Gastroesophageal sphincter (tissue), 4 donors: Measurements from ENCODE around the gene FAM117A. TPM values are rescaled to one million over a fixed set of nuclear protein-coding genes. Genes with fewer than 3 reads are reported as not detected.
A peak's percentile ranks its signal among the peaks of the same experiment; 100 is the strongest.

Experiments used
- ATAC-seq: fragments of 150-250 bp; one replicate; pipeline ENCODE4 v1.9.1; 2016; ENCODE audit warnings: mild to moderate bottlenecking, moderate library complexity
- H3K27ac ChIP-seq, 4 donors: fragments of 200-600 bp; sonication (generic) in 3 of 4; 1 replicate in 3 of 4; 2 replicates in 1 of 4; pipeline ENCODE4 v1.5.1; 2016 to 2019
- H3K27me3 ChIP-seq: fragments of 200-600 bp; sonication (generic); one replicate; pipeline ENCODE4 v1.5.1; 2019
- H3K36me3 ChIP-seq, 2 donors: fragments of 200-600 bp; sonication (generic); one replicate each; pipeline ENCODE4 v1.5.1; 2019; ENCODE audit warnings: control low read depth in 1 of 2
- H3K4me1 ChIP-seq, 3 donors: fragments of 200-600 bp; sonication (generic); 1 replicate in 2 of 3; 2 replicates in 1 of 3; pipeline ENCODE4 v1.5.1; 2016 to 2019; ENCODE audit warnings: control low read depth in 2 of 3
- H3K4me3 ChIP-seq, 2 donors: fragments of 200-600 bp; sonication (generic); one replicate each; pipeline ENCODE4 v1.5.1; 2019; ENCODE audit warnings: mild to moderate bottlenecking in 1 of 2, moderate library complexity in 1 of 2
- H3K9me3 ChIP-seq, 3 donors: fragments of 200-600 bp; sonication (generic); one replicate each; pipeline ENCODE4 v1.5.1; 2017 to 2019; ENCODE audit warnings: control low read depth in 2 of 3
- CTCF ChIP-seq, 4 experiments: fragments of 200-600 bp in 2 of 4; fragments of 450-650 bp in 2 of 4; sonication (generic) in 1 of 4; IDR thresholded peaks; one replicate each; pipeline ENCODE4 v1.5.1; 2017 to 2019; ENCODE audit warnings: antibody characterized with exemption in 4 of 4, mild to moderate bottlenecking in 2 of 4, moderate library complexity in 2 of 4
- EP300 ChIP-seq: sonication (generic); formaldehyde crosslinking; IDR thresholded peaks from one replicate; pipeline ENCODE4 v1.6.1; 2017; ENCODE audit warnings: antibody characterized with exemption, mild to moderate bottlenecking
- POLR2A ChIP-seq, 2 donors: fragments of 450-650 bp; IDR thresholded peaks; one replicate each; pipeline ENCODE4 v1.6.1; 2017; ENCODE audit warnings: antibody characterized with exemption in 2 of 2, mild to moderate bottlenecking in 2 of 2, moderate library complexity in 1 of 2
- POLR2AphosphoS5 ChIP-seq: sonication (generic); formaldehyde crosslinking; IDR thresholded peaks from one replicate; pipeline ENCODE4 v1.6.1; 2017; ENCODE audit warnings: antibody characterized with exemption
- WGBS, 2 donors: methylation state at CpG; one replicate each; pipeline ENCODE4 v1.1.5; 2018; ENCODE audit warnings: low coverage in 1 of 2; 5-methylcytosine and 5-hydroxymethylcytosine counted together
- total RNA-seq, 4 donors: library from RNA; depleted of rRNA; stranded (reverse); fragments of >200 nt; gene quantifications; one replicate each; pipeline ENCODE4 v1.1.0, GENCODE V29; 2016

The FAM117A gene
- total RNA-seq, 4 donors from 2014 or later = 12.4 to 39.5 (median 19.8) TPM

GRCh38 chr17:49722066-49722465 is 41.9 kb downstream of the FAM117A start:
- Histone ChIP-seq H3K4me3 (no peak overlapping the region), H3K4me1 (peaks cover 5 to 69% (median 23%) of the 10 kb centered on the region in 3 donors), H3K27me3 (no peaks in the 10 kb centered on the region), H3K36me3 (peaks cover 0 to 55% of the 10 kb centered on the region in 2 donors), H3K27ac (peak overlapping the region in 3 of 4 donors; percentile 75 to 86 (median 80)), H3K9me3 (no peaks in the 10 kb centered on the region)
- ATAC-seq = no peak
- TF ChIP-seq POLR2AphosphoS5 (no peak), EP300 (no peak)
- WGBS, 2 donors = 92% methylated on average over 2 of the region's 3 CpGs; no CpG with 5 or more reads in 1 of the 2 donors

- Histone ChIP-seq H3K27ac (peak overlapping the region in 3 of 4 donors; percentile 61 to 75 (median 69)), H3K4me3 (no peak overlapping the region), H3K36me3 (peaks cover 0 to 89% of the 10 kb centered on the region in 2 donors), H3K4me1 (peaks cover 0 to 58% (median 4%) of the 10 kb centered on the region in 3 donors), H3K9me3 (no peaks in the 10 kb centered on the region), H3K27me3 (no peaks in the 10 kb centered on the region)
- TF ChIP-seq POLR2A (IDR thresholded peaks at IDR 0.05) (no peak), CTCF (IDR thresholded peaks at IDR 0.05) (no peak), EP300 (no peak), POLR2AphosphoS5 (no peak)
- no peak for ATAC-seq
- WGBS, 2 donors = 40 to 72% methylated on average over 1 to 8 of the region's 10 CpGs
Observed at GRCh38 chr17:49717371-49717861, 46.5 kb downstream of the FAM117A start.

GRCh38 chr17:49716668-49717364 is 47.1 kb downstream of the FAM117A start:
- no peaks in the 10 kb centered on the region for H3K9me3 ChIP-seq
- no peak overlapping the region for H3K4me3 ChIP-seq
- WGBS, 2 donors = 47 to 54% methylated on average over 1 of the region's 1 CpG
- no peak for ATAC-seq
- peaks cover 0 to 52% (median 0%) of the 10 kb centered on the region in 3 donors for H3K4me1 ChIP-seq
- H3K27me3 ChIP-seq = no peaks in the 10 kb centered on the region
- peaks cover 0 to 91% of the 10 kb centered on the region in 2 donors for H3K36me3 ChIP-seq
- peak overlapping the region; percentile 20 to 75 (median 65) for H3K27ac ChIP-seq
- TF ChIP-seq EP300 (no peak), POLR2A (IDR thresholded peaks at IDR 0.05) (no peak), CTCF (IDR thresholded peaks at IDR 0.05) (no peak), POLR2AphosphoS5 (no peak)

GRCh38 chr17:49715717-49716279 is 48.1 kb downstream of the FAM117A start:
- H3K27me3 ChIP-seq = no peaks in the 10 kb centered on the region
- ATAC-seq = no peak
- TF ChIP-seq EP300 = no peak
- no peak for TF ChIP-seq POLR2AphosphoS5
- TF ChIP-seq CTCF (IDR thresholded peaks at IDR 0.05) = no peak
- TF ChIP-seq POLR2A (IDR thresholded peaks at IDR 0.05) = no peak
- no peak overlapping the region for H3K4me3 ChIP-seq
- peak overlapping the region; percentile 20 to 75 (median 65) for H3K27ac ChIP-seq
- H3K36me3 ChIP-seq = peaks cover 0 to 97% of the 10 kb centered on the region in 2 donors
- WGBS, 2 donors = 42 to 82% methylated on average over 5 to 6 of the region's 9 CpGs
- H3K9me3 ChIP-seq = no peaks in the 10 kb centered on the region
- H3K4me1 ChIP-seq = peaks cover 0 to 48% (median 0%) of the 10 kb centered on the region in 3 donors

- Histone ChIP-seq H3K4me3 (no peak overlapping the region), H3K36me3 (peaks cover 0 to 100% of the 10 kb centered on the region in 2 donors), H3K9me3 (no peaks in the 10 kb centered on the region), H3K27me3 (no peaks in the 10 kb centered on the region), H3K4me1 (peaks cover 0 to 42% (median 0%) of the 10 kb centered on the region in 3 donors), H3K27ac (peak overlapping the region in 3 of 4 donors; percentile 61 to 75 (median 69))
- 50 to 64% methylated on average over 2 to 3 of the region's 4 CpGs for WGBS, 2 donors
- ATAC-seq = no peak
- TF ChIP-seq POLR2A (IDR thresholded peaks at IDR 0.05) = no peak
- no peak for TF ChIP-seq POLR2AphosphoS5
- no peak for TF ChIP-seq CTCF (IDR thresholded peaks at IDR 0.05)
- no peak for TF ChIP-seq EP300
Observed at GRCh38 chr17:49715216-49715615, 48.7 kb downstream of the FAM117A start.
